ENCODE data around the gene CCDC28B.
"Not testable (repeated sequence)": the region's sequence is repeated elsewhere in the genome, so short reads cannot be mapped to it uniquely, and the experiment has no call there.

Gene CCDC28B

GRCh38 chr1:32200226-32201010 is at the start of gene CCDC28B:
CCDC28B (plus strand) TSS chr1:32200595; CDS start chr1:32201936, 1,341 bp downstream.
- peak; percentile 19 to 49 for DNase-seq (ENCODE audit: low read depth in 2 of 2)

- no peak for DNase-seq (ENCODE audit: low read depth in 2 of 2)
Measured at GRCh38 chr1:32150847-32151246, 49.5 kb upstream of the CCDC28B start.

- no peak for DNase-seq (ENCODE audit: low read depth in 2 of 2)
Measured at GRCh38 chr1:32151319-32151787, 49.0 kb upstream of the CCDC28B start.

- no peak for DNase-seq (ENCODE audit: low read depth in 2 of 2)
Measured at GRCh38 chr1:32159189-32159588, 41.2 kb upstream of the CCDC28B start.

DNA sequence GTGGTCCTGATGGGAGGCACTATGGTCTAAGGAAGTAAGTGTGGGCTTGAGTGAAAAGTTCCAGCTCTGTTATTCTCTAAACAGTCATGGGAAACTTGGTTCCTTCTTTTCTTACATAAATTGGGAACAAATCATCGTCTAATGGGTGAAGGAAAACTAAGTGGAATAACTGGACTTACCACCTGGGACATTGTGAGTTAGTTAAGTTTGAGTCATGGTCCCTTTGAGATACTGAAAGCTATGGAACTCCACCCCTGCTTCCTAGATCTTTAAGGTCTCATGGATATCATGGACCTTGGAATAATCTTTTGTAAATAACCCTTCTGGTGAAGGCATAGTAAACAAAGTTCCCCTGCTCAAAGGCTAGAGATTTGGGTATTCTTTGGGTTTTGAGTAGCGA is 37.0 kb upstream of the CCDC28B start:
- no peak for DNase-seq (ENCODE audit: low read depth in 2 of 2)

DNA sequence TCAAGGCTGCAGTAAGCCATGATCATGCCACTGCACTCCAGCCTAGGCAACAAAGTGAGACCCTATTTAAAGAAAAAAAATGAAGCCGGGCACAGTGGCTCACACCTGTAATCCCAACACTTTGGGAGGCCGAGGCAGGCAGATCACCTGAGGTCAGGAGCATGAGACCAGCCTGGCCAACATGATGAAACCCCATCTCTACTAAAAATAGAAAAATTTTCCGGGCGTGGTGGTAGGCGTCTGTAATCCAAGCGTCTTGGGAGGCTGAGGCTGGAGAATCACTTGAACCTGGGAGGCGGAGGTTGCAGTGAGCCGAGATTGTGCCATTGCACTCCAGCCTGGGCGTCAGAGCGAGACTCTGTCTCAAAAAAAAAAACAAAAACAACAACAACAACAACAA is 34.8 kb upstream of the CCDC28B start:
- not testable (repeated sequence) for DNase-seq (ENCODE audit: low read depth in 2 of 2)

DNA sequence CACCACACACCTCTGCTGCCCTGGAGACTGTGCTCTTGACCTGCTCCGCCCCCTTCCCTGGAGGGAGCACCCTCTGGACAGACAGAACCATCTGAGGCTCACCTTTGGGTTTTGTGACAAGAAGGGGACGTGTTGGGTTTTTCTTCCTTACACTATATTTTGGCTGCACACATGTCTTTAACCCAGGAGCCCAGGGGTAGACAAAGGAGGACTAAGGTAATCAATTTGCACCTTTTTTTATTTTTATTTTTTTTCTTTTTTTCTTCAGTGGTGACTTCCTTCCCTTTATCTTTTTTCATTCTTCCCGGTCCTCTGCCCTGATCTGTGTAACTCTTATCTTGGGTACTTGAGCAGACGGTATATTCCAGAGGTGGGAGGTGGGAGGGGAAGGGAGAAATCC is 29.4 kb upstream of the CCDC28B start:
- DNase-seq (ENCODE audit: low read depth in 2 of 2) = no peak

- no peak for DNase-seq (ENCODE audit: low read depth in 2 of 2)
Measured at GRCh38 chr1:32172621-32173245, 27.7 kb upstream of the CCDC28B start.

DNA sequence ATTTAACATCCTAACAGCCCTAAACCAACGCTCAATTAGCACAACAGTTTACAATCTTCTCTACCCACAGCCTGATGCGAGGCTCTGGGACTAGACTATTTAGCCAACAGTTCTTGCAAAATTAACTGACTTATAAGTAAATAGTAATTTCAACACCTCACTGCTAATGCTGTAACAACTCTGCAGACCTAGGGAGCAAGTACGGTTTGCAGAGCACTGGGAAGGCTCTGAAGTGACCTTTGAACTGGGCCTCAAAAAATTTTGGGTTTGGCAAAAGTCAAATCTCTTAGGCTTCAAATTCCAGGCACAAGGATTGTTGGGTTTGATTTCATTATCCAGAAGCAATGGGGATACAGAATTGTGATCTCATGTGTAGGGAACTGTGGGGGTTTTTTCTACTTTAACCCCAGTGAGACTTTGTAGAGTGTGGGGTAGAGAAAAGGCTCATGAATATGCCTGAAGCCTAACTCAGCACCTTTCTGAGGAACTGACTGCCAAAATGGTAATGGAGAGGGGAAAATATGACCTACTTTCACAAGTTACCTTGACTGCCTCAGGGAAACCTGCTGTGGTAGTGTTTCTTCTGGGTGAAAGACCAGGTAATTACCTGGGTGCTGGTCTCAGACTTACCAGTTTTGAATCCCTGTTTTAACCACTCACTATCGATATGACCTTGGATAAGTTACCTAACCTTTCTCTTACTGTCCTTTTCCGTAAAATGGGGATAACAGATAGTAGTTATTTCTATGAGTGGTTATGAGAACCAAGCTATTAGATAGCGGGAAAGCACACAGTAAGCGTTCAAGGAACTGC is 21.8 kb upstream of the CCDC28B start:
- DNase-seq (ENCODE audit: low read depth in 2 of 2) = no peak

DNA sequence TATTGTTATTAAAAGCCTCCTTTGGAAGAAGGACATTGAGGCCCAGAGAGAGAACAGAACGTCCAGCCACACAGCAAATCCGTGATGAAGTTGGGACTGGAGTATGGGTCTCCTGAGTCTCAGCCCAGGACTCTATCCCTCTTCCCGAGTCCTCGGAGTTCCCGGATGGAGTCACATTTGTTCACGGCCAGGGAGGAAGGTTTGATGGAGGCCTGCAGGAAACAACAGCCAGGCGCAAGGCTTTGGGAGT is 21.3 kb upstream of the CCDC28B start:
- DNase-seq (ENCODE audit: low read depth in 2 of 2) = no peak

DNA sequence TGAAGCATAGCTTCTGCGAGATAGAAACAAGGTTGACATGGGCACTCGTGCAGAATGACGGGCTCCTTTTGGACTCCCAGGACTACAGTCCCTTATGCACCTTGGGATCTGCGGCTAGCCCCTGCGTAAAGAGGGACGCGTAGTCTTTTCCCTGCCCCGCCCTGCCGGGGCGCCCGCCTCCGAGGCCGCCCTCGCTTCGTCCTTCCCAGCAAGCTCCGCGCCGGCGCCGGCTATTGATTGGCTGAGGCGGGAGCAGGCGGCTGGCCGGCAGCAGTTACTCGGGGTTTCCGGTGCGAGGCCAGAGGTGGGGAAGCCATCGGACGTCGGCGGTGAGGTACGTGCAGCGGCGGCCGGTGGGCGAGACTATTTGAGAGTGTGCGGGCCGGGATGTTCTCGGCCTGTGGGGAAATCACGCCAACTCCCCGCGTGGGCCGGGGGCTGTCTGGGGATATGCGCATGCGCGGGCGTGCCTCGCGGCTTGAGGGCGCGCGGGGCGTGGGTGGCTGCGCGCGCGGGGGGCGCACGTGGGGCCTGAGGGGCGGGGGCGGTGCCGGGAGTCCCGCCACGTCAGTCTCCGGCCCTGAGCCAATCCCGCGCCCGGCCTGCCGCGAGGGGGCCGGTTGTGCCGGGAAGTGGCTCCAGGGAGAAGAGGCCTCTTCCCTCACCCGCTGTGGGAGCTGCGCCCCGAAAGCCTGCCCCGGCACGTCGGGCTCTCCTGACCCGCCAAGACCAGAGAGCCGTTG is 20.8 kb upstream of the CCDC28B start, which contains the start of gene TXLNA:
Gene TXLNA, plus strand, starts transcription at position 233 of the 743 bp plus-strand sequence. CDS start 671 bp downstream, outside the sequence.
- DNase-seq (ENCODE audit: low read depth in 2 of 2) = peak; percentile 79 to 90

DNA sequence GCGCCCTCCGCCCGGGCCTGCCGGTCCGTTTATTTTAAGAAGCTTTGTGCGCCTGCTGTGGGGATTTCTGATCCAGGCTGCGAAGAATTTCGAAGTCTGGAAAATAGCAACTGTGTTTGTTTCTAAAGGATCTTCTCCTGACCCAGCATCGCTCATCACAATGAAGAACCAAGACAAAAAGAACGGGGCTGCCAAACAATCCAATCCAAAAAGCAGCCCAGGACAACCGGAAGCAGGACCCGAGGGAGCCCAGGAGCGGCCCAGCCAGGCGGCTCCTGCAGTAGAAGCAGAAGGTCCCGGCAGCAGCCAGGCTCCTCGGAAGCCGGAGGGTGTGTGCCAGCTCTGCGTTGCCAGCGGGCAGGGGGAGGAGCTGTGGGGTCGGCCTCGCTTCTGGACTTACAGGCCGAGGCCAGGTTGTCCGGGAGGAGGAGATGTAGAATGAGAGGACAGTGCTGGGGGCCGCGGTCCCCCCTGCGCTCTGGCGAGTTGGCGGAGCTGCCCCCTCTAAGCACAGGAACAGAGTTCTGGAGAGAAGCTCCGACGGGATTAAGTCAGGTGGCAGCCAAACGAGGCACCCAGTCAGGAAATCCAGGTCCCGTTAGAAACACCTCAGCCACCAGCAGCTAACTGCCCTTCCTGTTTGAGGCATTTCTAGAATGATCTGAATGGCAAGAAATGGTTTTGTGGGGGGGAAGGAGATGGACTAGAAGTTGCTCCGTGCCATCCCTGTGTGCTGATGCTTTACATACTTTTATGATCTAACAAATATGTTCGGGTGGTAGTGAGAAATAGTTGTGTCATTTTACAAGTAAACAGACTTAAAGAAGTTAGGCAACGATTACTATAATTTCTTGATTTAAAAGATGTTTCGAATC is 20.0 kb upstream of the CCDC28B start:
- peak in 1 of 2 donors; percentile 17 for DNase-seq (ENCODE audit: low read depth in 2 of 2)

GRCh38 chr1:32181065-32181464 is 19.3 kb upstream of the CCDC28B start:
- no peak for DNase-seq (ENCODE audit: low read depth in 2 of 2)

- DNase-seq (ENCODE audit: low read depth in 2 of 2) = no peak
Measured at GRCh38 chr1:32181563-32181962, 18.8 kb upstream of the CCDC28B start.

- DNase-seq (ENCODE audit: low read depth in 2 of 2) = no peak
Measured at GRCh38 chr1:32182060-32182459, 18.3 kb upstream of the CCDC28B start.

- DNase-seq (ENCODE audit: low read depth in 2 of 2) = no peak
Measured at GRCh38 chr1:32184650-32185049, 15.7 kb upstream of the CCDC28B start.

- no peak for DNase-seq (ENCODE audit: low read depth in 2 of 2)
Measured at GRCh38 chr1:32186077-32186476, 14.3 kb upstream of the CCDC28B start.

GRCh38 chr1:32186491-32186890 is 13.9 kb upstream of the CCDC28B start:
- DNase-seq (ENCODE audit: low read depth in 2 of 2) = no peak

DNA sequence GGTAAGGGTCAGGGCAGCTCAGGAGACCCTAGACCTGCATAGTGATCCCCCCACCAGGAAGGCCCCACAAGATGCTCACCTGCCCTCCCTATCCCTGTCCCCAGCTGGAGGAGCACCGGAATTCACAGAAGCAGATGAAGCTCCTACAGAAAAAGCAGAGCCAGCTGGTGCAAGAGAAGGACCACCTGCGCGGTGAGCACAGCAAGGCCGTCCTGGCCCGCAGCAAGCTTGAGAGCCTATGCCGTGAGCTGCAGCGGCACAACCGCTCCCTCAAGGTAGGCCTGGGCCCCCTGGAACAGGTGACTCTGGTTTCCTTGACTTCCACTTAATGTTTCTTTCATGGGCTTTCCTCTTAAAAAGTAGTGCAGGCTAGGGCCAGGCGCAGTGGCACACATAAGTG is 12.5 kb upstream of the CCDC28B start:
- no peak for DNase-seq (ENCODE audit: low read depth in 2 of 2)

DNA sequence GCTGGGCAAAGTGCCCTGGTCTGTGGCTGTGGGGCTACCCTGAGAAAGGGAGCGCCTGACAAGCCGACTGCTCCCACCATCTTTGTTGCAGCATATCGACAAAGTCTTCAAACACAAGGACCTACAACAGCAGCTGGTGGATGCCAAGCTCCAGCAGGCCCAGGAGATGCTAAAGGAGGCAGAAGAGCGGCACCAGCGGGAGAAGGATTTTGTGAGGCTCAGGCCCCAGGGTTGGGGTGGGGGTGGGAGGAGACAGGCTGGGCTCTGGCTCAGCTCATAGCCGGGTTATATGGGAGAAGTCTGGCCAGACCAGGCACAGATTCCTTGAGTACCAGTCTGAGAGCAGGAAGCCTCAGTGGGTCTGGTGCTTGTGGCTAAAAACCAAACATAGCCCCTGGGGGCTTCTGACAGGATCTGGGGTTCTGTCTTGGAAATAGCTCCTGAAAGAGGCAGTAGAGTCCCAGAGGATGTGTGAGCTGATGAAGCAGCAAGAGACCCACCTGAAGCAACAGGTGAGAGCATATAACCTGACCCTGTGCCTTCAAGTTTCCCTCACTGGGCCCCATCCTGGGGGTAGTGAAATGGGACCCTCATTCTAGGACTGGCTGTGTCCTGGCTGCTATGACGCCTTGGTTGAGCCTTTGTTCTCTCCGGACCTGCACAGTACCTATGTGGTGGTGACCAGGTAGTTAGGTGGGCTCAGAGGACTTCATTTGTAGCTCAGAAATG is 8.0 kb upstream of the CCDC28B start:
- no peak for DNase-seq (ENCODE audit: low read depth in 2 of 2)
